GM18907 (cell line): ENCODE measurements around the gene PPP1R3A.
"Not testable (repeated sequence)": the region's sequence is repeated elsewhere in the genome, so short reads cannot be mapped to it uniquely, and the experiment has no call there.

Source experiments
- ATAC-seq: cut with Tn5 transposase; IDR thresholded peaks from one replicate; pipeline ENCODE4 v1.9.1; 2021; ENCODE audit warnings: mild to moderate bottlenecking, moderate library complexity; ENCODE audit not compliant: unreplicated experiment

The PPP1R3A gene, protein sequence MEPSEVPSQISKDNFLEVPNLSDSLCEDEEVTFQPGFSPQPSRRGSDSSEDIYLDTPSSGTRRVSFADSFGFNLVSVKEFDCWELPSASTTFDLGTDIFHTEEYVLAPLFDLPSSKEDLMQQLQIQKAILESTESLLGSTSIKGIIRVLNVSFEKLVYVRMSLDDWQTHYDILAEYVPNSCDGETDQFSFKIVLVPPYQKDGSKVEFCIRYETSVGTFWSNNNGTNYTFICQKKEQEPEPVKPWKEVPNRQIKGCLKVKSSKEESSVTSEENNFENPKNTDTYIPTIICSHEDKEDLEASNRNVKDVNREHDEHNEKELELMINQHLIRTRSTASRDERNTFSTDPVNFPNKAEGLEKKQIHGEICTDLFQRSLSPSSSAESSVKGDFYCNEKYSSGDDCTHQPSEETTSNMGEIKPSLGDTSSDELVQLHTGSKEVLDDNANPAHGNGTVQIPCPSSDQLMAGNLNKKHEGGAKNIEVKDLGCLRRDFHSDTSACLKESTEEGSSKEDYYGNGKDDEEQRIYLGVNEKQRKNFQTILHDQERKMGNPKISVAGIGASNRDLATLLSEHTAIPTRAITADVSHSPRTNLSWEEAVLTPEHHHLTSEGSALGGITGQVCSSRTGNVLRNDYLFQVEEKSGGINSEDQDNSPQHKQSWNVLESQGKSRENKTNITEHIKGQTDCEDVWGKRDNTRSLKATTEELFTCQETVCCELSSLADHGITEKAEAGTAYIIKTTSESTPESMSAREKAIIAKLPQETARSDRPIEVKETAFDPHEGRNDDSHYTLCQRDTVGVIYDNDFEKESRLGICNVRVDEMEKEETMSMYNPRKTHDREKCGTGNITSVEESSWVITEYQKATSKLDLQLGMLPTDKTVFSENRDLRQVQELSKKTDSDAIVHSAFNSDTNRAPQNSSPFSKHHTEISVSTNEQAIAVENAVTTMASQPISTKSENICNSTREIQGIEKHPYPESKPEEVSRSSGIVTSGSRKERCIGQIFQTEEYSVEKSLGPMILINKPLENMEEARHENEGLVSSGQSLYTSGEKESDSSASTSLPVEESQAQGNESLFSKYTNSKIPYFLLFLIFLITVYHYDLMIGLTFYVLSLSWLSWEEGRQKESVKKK

DNA sequence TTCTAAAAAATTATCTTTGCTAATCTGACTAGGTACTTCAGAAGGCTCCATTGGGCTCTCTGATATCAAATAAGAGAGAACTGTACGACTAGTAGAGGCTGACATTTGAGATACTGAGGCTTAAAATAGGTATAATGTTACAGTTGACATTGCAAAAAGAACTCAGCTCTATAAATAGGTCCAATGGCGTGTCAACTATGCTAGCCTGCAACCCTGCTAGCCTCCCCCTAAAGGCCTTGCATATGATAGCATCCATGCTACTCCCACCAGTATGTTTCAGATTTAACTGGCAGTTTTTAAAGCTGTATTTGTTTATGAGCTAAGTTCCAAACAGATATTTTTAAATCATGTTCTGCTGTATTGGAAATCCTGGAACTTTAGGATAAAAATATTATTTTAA lies at the start of gene PPP1R3A:
Gene PPP1R3A, minus strand, starts transcription at position 64 of the 400 bp plus-strand sequence. Its CDS starts 13 bp downstream, at position 51.
- no peak for ATAC-seq

DNA sequence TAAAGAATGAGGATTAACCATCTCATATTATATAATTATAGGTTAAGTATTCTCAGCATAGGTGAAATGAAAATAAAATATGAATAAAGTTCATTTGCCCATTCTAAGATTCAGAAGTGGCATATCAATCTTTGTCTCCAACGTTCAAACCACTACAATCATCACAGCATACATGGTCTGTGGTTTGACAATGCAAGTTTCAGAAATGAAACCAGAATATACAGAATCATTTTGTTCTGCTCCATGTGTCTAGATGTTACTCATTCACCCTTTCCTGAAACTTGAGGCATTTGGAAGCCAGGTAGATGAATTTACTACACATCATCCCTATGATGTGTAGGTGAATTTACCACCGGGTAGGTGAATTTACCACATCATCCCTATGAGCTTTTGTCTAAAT lies 44.5 kb upstream of the PPP1R3A start:
- ATAC-seq, result no peak

DNA sequence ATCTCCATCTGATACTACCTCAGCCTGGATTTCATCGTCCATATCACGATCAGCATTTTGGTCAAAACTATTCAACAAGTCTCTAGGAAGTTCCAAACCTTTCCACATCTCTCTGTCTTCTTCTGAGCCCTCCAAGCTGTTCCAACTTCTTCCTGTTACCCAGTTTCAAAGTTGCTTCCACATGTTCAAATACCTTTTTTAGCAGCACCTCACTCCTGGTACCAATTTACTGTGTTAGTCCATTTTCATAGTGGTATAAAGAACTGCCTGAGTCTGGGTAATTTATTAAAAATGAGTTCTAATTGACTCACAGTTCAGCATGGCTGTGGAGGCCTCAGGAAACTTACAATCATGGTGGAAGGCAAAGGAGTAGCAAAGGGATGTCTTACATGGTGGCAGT lies 41.1 kb upstream of the PPP1R3A start:
- no peak for ATAC-seq

DNA sequence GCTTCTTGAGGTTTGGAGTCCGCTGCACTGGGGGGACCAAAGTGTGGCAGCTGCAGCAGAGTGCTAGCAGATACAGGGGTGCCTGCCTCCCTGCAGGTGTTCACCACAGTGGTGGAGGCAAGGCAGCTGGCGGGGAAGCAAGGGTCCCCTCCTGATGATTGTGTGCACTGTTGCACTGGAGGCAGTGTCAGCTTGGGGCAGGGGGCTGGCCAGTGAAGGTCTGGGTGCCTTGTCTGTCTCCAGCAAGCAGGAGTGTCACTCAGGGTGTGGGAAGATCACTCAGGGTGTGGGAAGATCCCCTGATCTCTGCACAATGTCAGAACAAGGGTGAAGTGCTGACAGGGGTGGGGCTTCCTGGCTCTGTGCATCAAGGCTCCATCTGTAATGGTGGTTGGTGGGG lies 36.3 kb upstream of the PPP1R3A start:
- no peak for ATAC-seq

DNA sequence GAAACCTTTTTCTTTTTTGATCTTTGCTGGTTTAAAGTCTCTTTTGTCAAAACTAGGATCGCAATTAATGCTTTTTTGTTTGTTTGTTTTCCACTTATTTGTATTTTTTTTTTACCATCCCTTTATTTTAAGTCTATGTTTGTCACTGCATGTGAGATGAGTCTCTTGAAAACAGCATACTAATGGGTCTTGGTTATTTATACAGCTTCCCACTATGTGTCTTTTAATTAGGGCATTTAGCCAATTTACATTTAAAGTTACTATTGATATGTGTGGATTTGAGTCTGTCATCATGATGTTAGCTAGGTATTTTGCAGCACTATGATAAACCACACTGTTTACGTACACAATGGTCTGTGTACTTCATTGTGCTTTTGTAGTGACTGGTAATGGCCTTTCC lies 34.7 kb upstream of the PPP1R3A start:
- no peak for ATAC-seq

DNA sequence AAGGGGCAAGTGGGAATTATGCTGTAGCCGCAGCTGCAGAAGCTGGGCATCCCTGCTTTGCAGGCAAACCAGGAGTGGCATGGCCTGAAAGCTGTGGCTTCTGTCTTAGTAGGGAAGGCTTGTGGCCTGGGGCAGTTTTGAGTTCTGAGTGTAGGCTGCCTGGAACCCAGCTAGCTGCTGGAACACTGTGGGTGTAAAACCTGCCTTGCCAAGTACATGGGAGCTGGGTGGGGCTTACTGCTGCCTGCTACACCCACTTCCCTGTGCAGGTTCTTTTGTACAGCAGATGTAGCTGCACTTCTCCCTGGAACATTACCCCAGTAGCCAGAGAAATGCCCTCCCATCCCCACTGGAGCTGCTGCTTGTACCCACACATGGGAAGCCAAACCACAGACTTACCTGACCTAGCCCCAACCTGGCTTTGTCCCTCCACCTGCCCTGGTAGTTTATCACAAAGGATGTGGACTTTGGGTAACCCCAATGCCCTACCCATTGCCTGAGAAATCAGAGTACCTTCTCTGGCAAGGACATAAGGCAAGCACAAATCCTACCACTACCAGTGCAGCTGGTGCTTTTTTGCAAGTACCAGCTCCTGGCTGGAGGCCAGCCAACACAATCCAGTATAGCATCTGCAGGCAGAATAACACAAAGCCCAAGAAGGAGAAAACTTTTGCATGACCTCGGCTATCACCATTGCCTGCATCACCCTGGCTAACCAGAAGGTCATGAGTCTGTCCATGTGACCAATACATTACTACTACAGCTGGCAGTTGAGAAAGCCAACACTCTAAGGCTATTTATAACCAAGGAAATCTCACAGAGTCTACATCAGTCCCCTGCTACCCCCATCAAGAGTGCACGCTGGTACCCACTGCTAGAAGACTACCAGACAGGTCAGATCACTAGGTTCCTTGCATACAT lies 26.5 kb upstream of the PPP1R3A start:
- ATAC-seq, result no peak

DNA sequence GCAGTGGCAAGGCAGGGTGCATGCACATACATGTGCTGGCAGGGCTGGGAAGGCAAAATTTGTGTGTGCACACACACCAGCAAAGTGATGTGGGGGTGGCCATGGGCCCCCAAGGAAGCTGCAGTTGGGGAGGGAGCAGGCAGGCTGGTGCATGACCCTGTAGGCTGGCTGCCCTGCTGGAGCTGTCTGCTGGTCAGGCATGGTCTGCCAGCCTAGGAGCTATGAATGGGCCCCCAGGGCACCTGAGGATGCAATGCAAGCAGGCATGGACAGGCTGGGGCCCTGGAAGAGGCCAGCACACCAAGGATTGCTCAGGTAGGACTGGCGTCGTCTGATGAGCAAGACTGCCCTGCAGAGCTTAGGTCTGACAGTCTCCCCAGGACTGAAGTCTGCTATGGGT lies 18.2 kb upstream of the PPP1R3A start:
- ATAC-seq, result no peak

DNA sequence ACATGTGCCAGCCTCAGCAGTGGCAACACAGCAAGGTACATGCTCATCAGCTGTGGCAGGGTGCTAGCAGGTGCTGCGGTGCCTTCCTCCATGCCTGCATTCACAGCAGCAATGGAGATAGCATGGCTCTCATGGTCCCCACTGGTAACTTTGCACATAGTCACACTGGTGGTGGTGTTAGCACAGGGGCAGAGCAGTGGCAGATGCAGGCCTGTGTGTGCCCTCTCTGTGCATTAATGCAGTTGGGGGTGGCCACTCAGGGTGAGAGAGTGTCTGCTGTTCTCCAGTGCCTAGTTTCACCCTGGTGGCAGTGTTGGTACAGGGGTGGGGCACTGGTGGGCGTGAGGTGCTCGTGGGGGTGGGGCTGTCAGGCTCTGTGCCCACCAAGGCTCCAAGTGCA lies 17.7 kb upstream of the PPP1R3A start:
- ATAC-seq, result no peak

DNA sequence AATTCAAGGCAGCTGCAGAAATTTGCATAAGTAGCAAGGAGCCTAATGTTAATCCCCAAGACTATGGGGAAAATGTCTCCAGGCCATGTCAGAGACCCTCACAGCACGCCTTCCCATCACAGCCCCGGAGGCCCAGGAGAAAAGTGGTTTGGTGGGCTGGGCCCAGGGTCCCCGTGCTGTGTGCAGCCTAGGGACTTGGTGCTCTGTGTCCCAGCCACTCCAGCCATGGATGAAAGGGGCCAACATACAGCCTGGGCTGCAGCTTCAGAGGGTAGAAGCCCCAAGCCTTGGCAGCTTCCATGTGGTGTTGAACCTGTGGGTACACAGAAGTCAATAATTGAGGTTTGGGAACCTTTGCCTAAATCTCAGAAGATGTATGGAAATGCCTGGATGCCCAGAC lies 10.6 kb upstream of the PPP1R3A start:
- ATAC-seq, result not testable (repeated sequence)

DNA sequence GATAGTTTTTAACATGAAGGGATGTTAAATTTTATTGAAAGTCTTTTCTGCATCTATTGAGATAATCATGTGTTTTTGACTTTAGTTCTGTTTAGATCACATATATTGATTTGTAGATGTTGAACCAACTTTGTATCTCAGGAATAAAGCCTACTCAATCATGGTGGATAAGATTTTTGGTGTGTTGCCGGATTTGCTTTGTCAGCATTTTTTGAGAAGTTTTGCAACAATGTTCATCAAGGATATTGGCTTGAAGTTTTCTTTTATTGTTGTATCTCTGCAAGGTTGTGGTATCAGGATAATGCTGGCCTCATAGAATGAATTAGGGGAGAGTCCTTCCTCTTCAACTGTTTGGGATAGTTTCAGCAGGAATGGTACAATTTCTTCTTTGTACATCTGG lies 9.3 kb upstream of the PPP1R3A start:
- ATAC-seq, result no peak

DNA sequence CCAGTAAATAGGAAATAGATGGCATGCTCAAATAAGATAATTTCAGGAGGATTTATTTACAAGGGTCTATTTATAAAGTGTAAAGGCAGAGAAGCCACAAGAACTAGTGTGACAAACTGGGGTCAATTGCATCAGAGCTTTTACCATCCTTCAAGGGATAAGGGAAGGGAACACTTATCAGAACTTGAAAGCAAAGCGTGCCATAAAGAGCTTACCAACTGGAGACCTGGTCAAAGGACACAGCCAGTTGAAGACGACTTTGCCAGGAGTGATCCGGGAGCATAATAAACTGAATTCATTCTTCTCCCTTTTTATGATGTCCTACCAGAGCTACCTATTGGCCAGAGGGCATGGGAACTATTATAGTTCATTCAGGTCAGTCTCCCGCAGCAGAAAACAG lies 3.2 kb upstream of the PPP1R3A start:
- ATAC-seq, result no peak

DNA sequence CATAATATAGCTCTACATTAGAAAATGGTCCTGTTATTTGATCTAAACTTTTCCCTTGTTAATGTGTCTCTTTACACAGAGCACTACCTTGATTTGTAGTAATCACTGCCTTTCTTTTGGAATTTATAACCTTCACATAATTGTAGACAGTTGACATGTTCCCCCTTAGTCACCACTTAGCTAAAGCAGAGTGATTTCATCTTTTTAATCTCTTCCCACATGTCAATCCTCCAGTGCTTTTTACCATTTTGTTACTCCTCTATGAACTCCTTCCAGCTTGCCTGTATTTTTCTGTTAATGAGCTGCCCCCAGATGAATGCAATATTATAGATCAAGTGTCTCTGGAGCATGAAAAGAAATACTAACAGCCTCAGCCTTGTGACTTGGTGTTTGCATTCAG lies 2.6 kb upstream of the PPP1R3A start:
- no peak for ATAC-seq

DNA sequence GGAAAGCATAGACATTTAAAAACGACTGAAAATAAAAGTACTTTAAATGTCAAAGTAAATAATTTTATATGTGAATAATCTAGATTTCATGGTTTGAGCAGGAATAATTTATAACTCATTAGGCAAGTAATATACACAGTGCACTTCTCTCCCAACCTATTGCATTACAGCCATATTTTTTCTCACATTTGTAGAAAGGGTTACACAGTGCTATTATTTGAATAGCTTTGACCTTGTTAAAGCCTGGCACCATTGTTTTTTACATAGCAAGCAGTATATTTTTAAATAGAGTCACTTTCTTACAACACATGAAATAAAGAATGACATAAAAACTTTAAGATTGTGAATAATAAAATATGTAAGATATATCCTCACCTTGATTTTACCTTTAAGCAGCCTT lies 969 bp downstream of the PPP1R3A start:
- no peak for ATAC-seq

DNA sequence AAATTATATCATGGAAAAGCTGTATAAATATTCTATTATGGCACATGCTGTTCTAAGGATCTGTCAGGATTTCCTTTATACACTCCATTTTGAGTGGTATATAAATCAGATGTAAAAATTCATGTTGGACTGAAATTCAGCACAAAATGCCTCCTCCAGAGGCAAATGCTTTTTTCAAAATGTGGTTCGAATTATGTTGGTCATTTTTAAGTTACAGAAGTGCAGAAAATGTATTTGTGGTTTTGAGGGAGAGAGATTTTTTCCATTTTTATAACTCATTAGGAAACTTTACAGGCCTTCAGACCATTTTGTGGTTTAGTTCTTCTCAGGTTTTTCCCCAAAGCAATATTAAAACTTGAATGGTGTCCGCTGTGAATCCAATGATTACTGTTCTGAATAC lies 2.9 kb downstream of the PPP1R3A start:
- no peak for ATAC-seq

DNA sequence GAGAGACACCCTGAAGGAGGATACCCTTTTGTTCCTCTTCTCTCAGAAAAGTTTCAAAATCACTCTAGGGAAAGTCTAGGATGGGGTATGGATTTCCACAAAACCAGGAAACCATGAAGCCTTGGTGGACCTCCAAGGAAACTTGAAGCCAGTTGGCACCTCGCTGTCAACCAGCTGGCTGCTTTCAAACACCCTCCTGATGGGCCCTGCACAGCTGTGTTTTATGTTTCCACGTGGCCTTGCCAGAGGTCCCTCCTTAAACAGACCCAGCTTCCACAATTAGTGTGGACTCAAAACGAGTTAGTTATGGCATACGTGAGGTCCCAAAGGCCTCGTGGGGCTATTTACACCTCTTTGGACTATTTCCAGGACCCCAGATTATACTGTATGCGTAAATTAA lies 5.9 kb downstream of the PPP1R3A start:
- ATAC-seq, result no peak

DNA sequence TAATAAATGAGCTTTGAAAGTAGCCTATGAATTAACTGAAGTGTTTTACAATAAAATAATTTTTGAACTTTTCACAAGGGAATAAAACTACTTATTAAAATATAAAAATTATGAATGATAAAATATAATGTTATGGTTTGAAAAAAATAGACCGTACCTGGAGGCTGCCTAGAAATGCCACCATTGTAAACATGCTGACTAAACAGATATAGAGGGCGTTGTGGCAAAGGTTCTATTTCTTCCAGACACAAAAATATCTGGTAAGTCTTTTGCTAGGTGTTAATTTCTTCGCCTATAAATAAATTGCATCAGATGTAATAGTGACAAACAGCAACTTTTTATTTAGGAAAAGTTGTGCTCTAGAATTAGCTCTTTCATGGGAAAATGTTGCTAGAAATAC lies 11.2 kb downstream of the PPP1R3A start:
- ATAC-seq, result no peak

DNA sequence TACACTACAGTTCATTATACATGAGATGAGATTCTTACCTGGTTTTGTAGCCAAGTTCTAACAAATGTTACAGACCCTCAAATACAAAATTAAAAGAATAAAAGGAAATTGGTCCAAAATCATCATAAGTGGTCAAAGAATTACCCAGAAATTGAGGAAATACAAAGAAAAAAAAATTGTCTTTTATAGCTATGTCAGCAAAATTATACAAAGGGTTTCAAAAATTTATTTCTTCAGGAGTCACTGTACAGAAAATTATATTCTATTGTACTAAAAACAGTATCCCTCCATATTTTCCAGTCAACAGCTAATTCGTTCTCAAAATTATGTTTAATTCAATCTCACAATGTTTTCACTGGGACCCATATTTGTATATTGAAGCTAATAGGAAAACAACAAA lies 14.3 kb downstream of the PPP1R3A start:
- ATAC-seq, result no peak

DNA sequence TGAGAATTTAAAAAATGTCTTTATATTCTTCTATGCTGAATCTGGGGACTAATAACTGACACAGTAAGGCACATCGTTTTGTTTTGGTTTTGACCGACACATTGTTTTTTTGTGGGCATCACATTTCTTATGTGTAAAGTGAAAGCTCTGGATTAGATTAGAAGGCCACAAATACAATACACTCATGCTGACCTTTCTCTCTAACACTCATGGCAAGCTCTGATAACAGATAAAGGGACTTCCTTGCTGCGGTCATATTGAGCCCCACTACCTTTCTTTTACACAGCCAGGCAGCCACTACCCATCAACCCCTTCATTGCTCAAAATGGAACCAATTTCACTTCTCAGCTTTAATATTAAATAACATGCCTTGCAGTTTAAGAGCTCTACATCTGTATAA lies 26.0 kb downstream of the PPP1R3A start:
- ATAC-seq, result no peak

DNA sequence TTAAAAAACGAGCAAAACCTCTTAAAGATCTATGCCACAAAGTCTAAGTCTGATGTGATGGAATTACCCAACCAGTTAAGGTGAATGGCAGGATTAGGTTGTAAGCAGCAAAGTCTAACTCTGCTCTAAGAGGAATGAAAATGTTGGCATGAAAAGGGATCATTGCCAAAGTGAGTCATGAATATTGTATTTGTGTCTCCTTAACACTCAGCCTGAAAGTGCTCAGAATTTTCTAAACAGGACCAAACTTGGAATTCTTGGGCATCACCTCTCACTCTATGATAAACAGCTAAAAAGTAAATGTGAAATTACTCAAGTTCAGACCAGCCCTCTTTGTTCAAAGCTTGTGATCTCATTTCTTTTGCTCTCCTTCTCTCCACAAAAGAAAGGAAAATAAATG lies 27.0 kb downstream of the PPP1R3A start:
- no peak for ATAC-seq

DNA sequence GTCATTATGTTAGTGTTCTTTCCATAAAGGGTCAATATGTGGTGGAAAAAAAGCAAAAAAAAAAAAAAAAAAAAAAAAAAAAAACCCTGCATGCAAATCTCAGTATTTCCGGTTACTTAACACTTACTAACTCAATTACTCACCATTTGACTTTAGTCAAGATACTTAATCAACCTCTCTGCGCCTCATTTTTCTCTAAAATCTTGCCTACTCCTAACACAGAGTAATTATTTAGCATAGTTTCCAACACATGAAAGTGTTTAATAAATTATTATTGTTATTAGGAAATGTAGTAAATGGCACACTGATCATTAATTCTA lies 27.8 kb downstream of the PPP1R3A start:
- ATAC-seq, result no peak
